Measurements from ENCODE around the gene LGI4. TPM values are rescaled to one million over a fixed set of nuclear protein-coding genes. Genes with fewer than 3 reads are reported as not detected.
A peak's percentile ranks its signal among the peaks of the same experiment; 100 is the strongest.

The LGI4 gene
- total RNA-seq, 1 experiment from 2014 or later, result 0.32 TPM

DNA sequence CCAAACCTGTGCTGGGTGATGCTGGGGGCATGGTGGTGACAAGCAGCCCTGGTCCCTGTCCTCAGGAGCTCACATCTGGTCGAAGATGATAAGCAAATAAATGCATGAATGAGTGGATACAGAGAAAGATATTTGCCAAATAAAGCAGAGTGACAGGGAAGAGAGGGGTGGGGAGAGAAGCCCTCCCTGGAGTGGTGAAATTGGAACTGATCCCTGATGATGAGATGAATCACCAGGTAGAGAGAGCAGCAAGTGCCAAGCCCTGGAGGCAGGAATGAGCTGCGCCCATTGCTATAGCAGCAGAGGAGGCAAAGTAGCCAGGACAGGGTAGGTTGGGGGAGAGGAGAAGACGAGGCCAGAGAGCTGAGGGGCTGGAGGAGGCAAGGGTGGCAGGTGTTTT is 33.3 kb upstream of the LGI4 start:
- peak; percentile 39 for ATAC-seq
- DNase-seq (ENCODE audit: low read depth, low spot score), result no peak
- H3K79me2 ChIP-seq (ENCODE audit: insufficient read depth, low read length), result no peaks in the 10 kb centered on the region
- H3K9me2 ChIP-seq (ENCODE audit: insufficient read depth), result no peaks in the 10 kb centered on the region
- peaks cover 0 to 13% of the 10 kb centered on the region in 2 experiments; a peak in 2 of 4 replicates for H3K36me3 ChIP-seq (ENCODE audit: control insufficient read depth in 1 of 2, insufficient read depth in 2 of 2, low read length in 2 of 2)
- intact Hi-C loops (cut with micrococcal nuclease), result no loop called here
- H3K9ac ChIP-seq (ENCODE audit: low read length), result no peak overlapping the region
- ChIA-PET POLR2A (interaction anchor here (1.2 kb wide), 1 partner anchor 9 kb away, joined by 3 read pairs; no protein-coding TSS in a partner anchor), CTCF (no interaction called here), RAD21 (ENCODE audit: low non-redundant PET in 1 of 2, low total read pairs in 2 of 2, uncharacterized antibody in 2 of 2, unreplicated experiment in 2 of 2) (interaction anchor here in 1 of 2 experiments (0.7 kb wide), 1 partner anchor 14 kb away, joined by 3 read pairs; the partner anchor contains the start of gene FXYD5)
- H4K20me1 ChIP-seq (ENCODE audit: insufficient read depth), result no peaks in the 10 kb centered on the region
- H2AFZ ChIP-seq (ENCODE audit: low read depth, low read length, poor library complexity, severe bottlenecking), result no peak overlapping the region
- BruUV-seq (replicated peaks), result no TSS peak
- no peak overlapping the region for H3K27ac ChIP-seq (ENCODE audit: low read depth, low read length)
- H3K4me1 ChIP-seq (ENCODE audit: control insufficient read depth in 1 of 2, insufficient read depth in 2 of 2, low read length in 2 of 2), result peaks cover 32 to 60% of the 10 kb centered on the region in 2 experiments
- no peak overlapping the region for H3K4me3 ChIP-seq (replicated peaks in 1 of 2; ENCODE audit: low read depth in 1 of 2, low read length in 2 of 2)
- 0 out of 6 replicates have a peak, but pooled peaks of 1 of the 3 experiments have one; percentile 5 for TF ChIP-seq CTCF (IDR thresholded peaks at IDR 0.05 in 2 of 3, conservative IDR thresholded peaks at IDR 0.05 in 1 of 3; ENCODE audit: borderline replicate concordance in 1 of 3, insufficient read depth in 1 of 3, low read depth in 2 of 3, low read length in 2 of 3)
- TF ChIP-seq EZH2 (IDR thresholded peaks at IDR 0.05), result no peak
- TF ChIP-seq JUND (IDR thresholded peaks at IDR 0.05), result peak; percentile 49; the same call in 1 of the 2 replicates
- TF ChIP-seq SP1 (IDR thresholded peaks at IDR 0.05; ENCODE audit: low read depth), result peak; percentile 38
- no peak for TF ChIP-seq POLR2AphosphoS5 (IDR thresholded peaks at IDR 0.05; ENCODE audit: low read depth, low read length)
- no peaks in the 10 kb centered on the region for H3K27me3 ChIP-seq (ENCODE audit: insufficient read depth, low read length)
- no peaks in the 10 kb centered on the region for H3K9me3 ChIP-seq (ENCODE audit: control insufficient read depth in 1 of 2, insufficient read depth in 1 of 2, low read depth in 1 of 2, low read length in 2 of 2)
- H3K4me2 ChIP-seq (ENCODE audit: low read length), result peak overlapping the region; percentile 6
